Measurements from ENCODE around the gene WARS2.

DNA sequence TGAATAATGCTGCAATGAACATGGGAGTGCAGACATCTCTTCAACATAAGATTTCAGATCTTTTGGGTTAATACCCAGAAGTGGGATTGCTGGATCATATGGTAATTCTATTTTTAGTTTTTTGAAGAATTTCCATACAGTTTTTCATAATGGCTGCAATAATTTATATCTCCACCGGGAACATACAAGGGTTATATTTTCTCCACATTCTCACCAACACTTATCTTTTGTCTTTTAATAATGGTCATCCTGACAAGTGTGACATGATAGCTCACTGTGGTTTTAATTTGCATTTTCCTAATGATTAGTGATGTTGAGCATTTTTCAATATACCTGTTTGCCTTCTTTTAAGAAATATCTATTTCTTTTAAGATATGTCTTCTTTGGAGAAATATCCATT lies 44.5 kb upstream of the WARS2 start:
- TF ChIP-seq POLR2A (IDR thresholded peaks at IDR 0.05; ENCODE audit: low read depth, low read length), result no peak
- no peak for TF ChIP-seq POLR2AphosphoS5 (IDR thresholded peaks at IDR 0.05; ENCODE audit: low read depth, low read length)
- no peak for TF ChIP-seq SPI1 (IDR thresholded peaks at IDR 0.05; ENCODE audit: low read depth, low read length)
- TF ChIP-seq TAF1 (IDR thresholded peaks at IDR 0.05; ENCODE audit: low read depth, low read length), result no peak
- TF ChIP-seq POU2F2 (IDR thresholded peaks at IDR 0.05; ENCODE audit: low read depth, low read length), result no peak
